ENCODE results near the gene ANKRD22. TPM values are rescaled to one million over a fixed set of nuclear protein-coding genes. Genes with fewer than 3 reads are reported as not detected.

Gene ANKRD22
- total RNA-seq, 1 experiment from 2014 or later, result not detected

GRCh38 chr10:88831709-88832108, 19.9 kb downstream of the ANKRD22 start:
- Histone ChIP-seq H4K20me1 (ENCODE audit: insufficient read depth, low read depth, low read length) (no peaks in the 10 kb centered on the region), H2AFZ (ENCODE audit: low read length) (no peak overlapping the region), H3K27ac (ENCODE audit: low read length) (no peak overlapping the region), H3K4me1 (ENCODE audit: low read length) (peaks cover 9% of the 10 kb centered on the region), H3K9me2 (replicated peaks; ENCODE audit: insufficient read depth, low read length) (no peaks in the 10 kb centered on the region), H3K9ac (ENCODE audit: low read length) (no peak overlapping the region), H3K4me3 (ENCODE audit: low read length) (no peak overlapping the region), H3K27me3 (ENCODE audit: low read length) (no peaks in the 10 kb centered on the region), H3K4me2 (ENCODE audit: low read depth, low read length, poor library complexity, severe bottlenecking) (no peak overlapping the region), H3K79me2 (ENCODE audit: low read length) (no peaks in the 10 kb centered on the region), H3K9me3 (ENCODE audit: low read length) (no peaks in the 10 kb centered on the region), H3K36me3 (ENCODE audit: insufficient read depth, low read length) (no peaks in the 10 kb centered on the region)
- DNase-seq, result no peak

- Histone ChIP-seq H3K4me3 (ENCODE audit: low read length) (no peak overlapping the region), H3K27me3 (ENCODE audit: low read length) (no peaks in the 10 kb centered on the region), H3K9me2 (replicated peaks; ENCODE audit: insufficient read depth, low read length) (no peaks in the 10 kb centered on the region), H3K9me3 (ENCODE audit: low read length) (no peaks in the 10 kb centered on the region), H3K36me3 (ENCODE audit: insufficient read depth, low read length) (no peaks in the 10 kb centered on the region), H4K20me1 (ENCODE audit: insufficient read depth, low read depth, low read length) (no peaks in the 10 kb centered on the region), H3K79me2 (ENCODE audit: low read length) (no peaks in the 10 kb centered on the region), H3K9ac (ENCODE audit: low read length) (no peak overlapping the region), H3K4me1 (ENCODE audit: low read length) (peaks cover 9% of the 10 kb centered on the region), H3K27ac (ENCODE audit: low read length) (no peak overlapping the region), H2AFZ (ENCODE audit: low read length) (no peak overlapping the region), H3K4me2 (ENCODE audit: low read depth, low read length, poor library complexity, severe bottlenecking) (no peak overlapping the region)
- no peak for DNase-seq
Observed at GRCh38 chr10:88830643-88831268, 20.9 kb downstream of the ANKRD22 start.

- H3K36me3 ChIP-seq (ENCODE audit: insufficient read depth, low read length), result no peaks in the 10 kb centered on the region
- peaks cover 5% of the 10 kb centered on the region for H3K4me1 ChIP-seq (ENCODE audit: low read length)
- H3K9ac ChIP-seq (ENCODE audit: low read length), result no peak overlapping the region
- no peaks in the 10 kb centered on the region for H3K27me3 ChIP-seq (ENCODE audit: low read length)
- no peaks in the 10 kb centered on the region for H4K20me1 ChIP-seq (ENCODE audit: insufficient read depth, low read depth, low read length)
- no peak overlapping the region for H3K4me3 ChIP-seq (ENCODE audit: low read length)
- H3K9me2 ChIP-seq (replicated peaks; ENCODE audit: insufficient read depth, low read length), result no peaks in the 10 kb centered on the region
- no peaks in the 10 kb centered on the region for H3K79me2 ChIP-seq (ENCODE audit: low read length)
- H2AFZ ChIP-seq (ENCODE audit: low read length), result no peak overlapping the region
- H3K9me3 ChIP-seq (ENCODE audit: low read length), result no peaks in the 10 kb centered on the region
- H3K4me2 ChIP-seq (ENCODE audit: low read depth, low read length, poor library complexity, severe bottlenecking), result no peak overlapping the region
- H3K27ac ChIP-seq (ENCODE audit: low read length), result no peak overlapping the region
- no peak for DNase-seq
Observed at GRCh38 chr10:88828310-88828709, 23.3 kb downstream of the ANKRD22 start.

GRCh38 chr10:88827671-88828070, 24.0 kb downstream of the ANKRD22 start:
- DNase-seq, result no peak
- Histone ChIP-seq H3K9me3 (ENCODE audit: low read length) (no peaks in the 10 kb centered on the region), H3K9ac (ENCODE audit: low read length) (no peak overlapping the region), H3K4me3 (ENCODE audit: low read length) (no peak overlapping the region), H3K36me3 (ENCODE audit: insufficient read depth, low read length) (no peaks in the 10 kb centered on the region), H2AFZ (ENCODE audit: low read length) (no peak overlapping the region), H4K20me1 (ENCODE audit: insufficient read depth, low read depth, low read length) (no peaks in the 10 kb centered on the region), H3K9me2 (replicated peaks; ENCODE audit: insufficient read depth, low read length) (no peaks in the 10 kb centered on the region), H3K27ac (ENCODE audit: low read length) (no peak overlapping the region), H3K4me2 (ENCODE audit: low read depth, low read length, poor library complexity, severe bottlenecking) (no peak overlapping the region), H3K27me3 (ENCODE audit: low read length) (no peaks in the 10 kb centered on the region), H3K4me1 (ENCODE audit: low read length) (peaks cover 2% of the 10 kb centered on the region), H3K79me2 (ENCODE audit: low read length) (no peaks in the 10 kb centered on the region)

GRCh38 chr10:88826388-88826787, 25.3 kb downstream of the ANKRD22 start:
- H3K4me3 ChIP-seq (ENCODE audit: low read length), result no peak overlapping the region
- DNase-seq, result no peak
- no peaks in the 10 kb centered on the region for H3K9me3 ChIP-seq (ENCODE audit: low read length)
- no peak overlapping the region for H3K9ac ChIP-seq (ENCODE audit: low read length)
- H4K20me1 ChIP-seq (ENCODE audit: insufficient read depth, low read depth, low read length), result no peaks in the 10 kb centered on the region
- no peaks in the 10 kb centered on the region for H3K9me2 ChIP-seq (replicated peaks; ENCODE audit: insufficient read depth, low read length)
- no peaks in the 10 kb centered on the region for H3K4me1 ChIP-seq (ENCODE audit: low read length)
- H3K27ac ChIP-seq (ENCODE audit: low read length), result no peak overlapping the region
- H2AFZ ChIP-seq (ENCODE audit: low read length), result no peak overlapping the region
- H3K4me2 ChIP-seq (ENCODE audit: low read depth, low read length, poor library complexity, severe bottlenecking), result no peak overlapping the region
- H3K27me3 ChIP-seq (ENCODE audit: low read length), result no peaks in the 10 kb centered on the region
- H3K36me3 ChIP-seq (ENCODE audit: insufficient read depth, low read length), result no peaks in the 10 kb centered on the region
- no peaks in the 10 kb centered on the region for H3K79me2 ChIP-seq (ENCODE audit: low read length)

- H3K79me2 ChIP-seq (ENCODE audit: low read length), result no peaks in the 10 kb centered on the region
- no peaks in the 10 kb centered on the region for H3K9me2 ChIP-seq (replicated peaks; ENCODE audit: insufficient read depth, low read length)
- H3K27ac ChIP-seq (ENCODE audit: low read length), result no peak overlapping the region
- H3K9me3 ChIP-seq (ENCODE audit: low read length), result no peaks in the 10 kb centered on the region
- H3K4me1 ChIP-seq (ENCODE audit: low read length), result no peaks in the 10 kb centered on the region
- no peak overlapping the region for H3K4me3 ChIP-seq (ENCODE audit: low read length)
- no peak overlapping the region for H2AFZ ChIP-seq (ENCODE audit: low read length)
- H3K4me2 ChIP-seq (ENCODE audit: low read depth, low read length, poor library complexity, severe bottlenecking), result no peak overlapping the region
- no peaks in the 10 kb centered on the region for H3K27me3 ChIP-seq (ENCODE audit: low read length)
- no peaks in the 10 kb centered on the region for H4K20me1 ChIP-seq (ENCODE audit: insufficient read depth, low read depth, low read length)
- H3K36me3 ChIP-seq (ENCODE audit: insufficient read depth, low read length), result no peaks in the 10 kb centered on the region
- no peak overlapping the region for H3K9ac ChIP-seq (ENCODE audit: low read length)
- no peak for DNase-seq
Observed at GRCh38 chr10:88820748-88821401, 30.8 kb downstream of the ANKRD22 start.

- H3K36me3 ChIP-seq (ENCODE audit: insufficient read depth, low read length), result no peaks in the 10 kb centered on the region
- H3K9ac ChIP-seq (ENCODE audit: low read length), result no peak overlapping the region
- no peaks in the 10 kb centered on the region for H3K9me2 ChIP-seq (replicated peaks; ENCODE audit: insufficient read depth, low read length)
- H3K9me3 ChIP-seq (ENCODE audit: low read length), result no peaks in the 10 kb centered on the region
- no peaks in the 10 kb centered on the region for H3K79me2 ChIP-seq (ENCODE audit: low read length)
- no peak overlapping the region for H3K4me2 ChIP-seq (ENCODE audit: low read depth, low read length, poor library complexity, severe bottlenecking)
- H3K27ac ChIP-seq (ENCODE audit: low read length), result no peak overlapping the region
- no peak overlapping the region for H2AFZ ChIP-seq (ENCODE audit: low read length)
- H4K20me1 ChIP-seq (ENCODE audit: insufficient read depth, low read depth, low read length), result no peaks in the 10 kb centered on the region
- no peaks in the 10 kb centered on the region for H3K4me1 ChIP-seq (ENCODE audit: low read length)
- no peak for DNase-seq
- no peak overlapping the region for H3K4me3 ChIP-seq (ENCODE audit: low read length)
- no peaks in the 10 kb centered on the region for H3K27me3 ChIP-seq (ENCODE audit: low read length)
Observed at GRCh38 chr10:88819290-88819689, 32.4 kb downstream of the ANKRD22 start.

GRCh38 chr10:88813200-88813599, 38.4 kb downstream of the ANKRD22 start:
- no peak overlapping the region for H3K4me2 ChIP-seq (ENCODE audit: low read depth, low read length, poor library complexity, severe bottlenecking)
- H3K27me3 ChIP-seq (ENCODE audit: low read length), result no peaks in the 10 kb centered on the region
- no peak overlapping the region for H3K4me3 ChIP-seq (ENCODE audit: low read length)
- H3K9me3 ChIP-seq (ENCODE audit: low read length), result no peaks in the 10 kb centered on the region
- H3K79me2 ChIP-seq (ENCODE audit: low read length), result no peaks in the 10 kb centered on the region
- H3K36me3 ChIP-seq (ENCODE audit: insufficient read depth, low read length), result no peaks in the 10 kb centered on the region
- H3K4me1 ChIP-seq (ENCODE audit: low read length), result no peaks in the 10 kb centered on the region; the same call in 1 of the 2 replicates
- no peak overlapping the region for H3K9ac ChIP-seq (ENCODE audit: low read length)
- no peak for DNase-seq
- H4K20me1 ChIP-seq (ENCODE audit: insufficient read depth, low read depth, low read length), result no peaks in the 10 kb centered on the region
- no peaks in the 10 kb centered on the region for H3K9me2 ChIP-seq (replicated peaks; ENCODE audit: insufficient read depth, low read length)
- H2AFZ ChIP-seq (ENCODE audit: low read length), result no peak overlapping the region
- H3K27ac ChIP-seq (ENCODE audit: low read length), result no peak overlapping the region
